HCT116 (cell line): Measurements from ENCODE around the gene S100Z. TPM values are rescaled to one million over a fixed set of nuclear protein-coding genes. Genes with fewer than 3 reads are reported as not detected.

Experiments used
- ATAC-seq: fragments of 200-7000 bp; cut with Tn5 transposase; 2 replicates; pipeline ENCODE4 v1.9.1; 2020; ENCODE audit warnings: mild to moderate bottlenecking, moderate library complexity
- BruUV-seq: library from RNA; stranded (reverse); fragments of 400-500 nt; replicated peaks from 2 replicates; lab custom pipeline; 2021; lab: Mats Ljungman, UMichigan
- CTCF ChIA-PET: fragments of 300-600 bp; sonication (Branson Sonifier 250); formaldehyde crosslinking; loops from one replicate; lab custom pipeline; 2021; ENCODE audit warnings: antibody characterized with exemption; lab: Charles Lee
- POLR2A ChIA-PET: fragments of 300-600, 350-600 bp; sonication (Branson Sonifier 250); formaldehyde crosslinking; loops from one replicate; lab custom pipeline; 2021; ENCODE audit warnings: antibody characterized with exemption; lab: Charles Lee
- RAD21 ChIA-PET, 2 experiments: fragments of 300-600 bp; sonication (Branson Sonifier 250); formaldehyde crosslinking; loops; one replicate each; lab custom pipeline; 2023; ENCODE audit warnings: low total read pairs in 2 of 2; ENCODE audit not compliant: uncharacterized antibody in 2 of 2, unreplicated experiment in 2 of 2, low non-redundant PET in 1 of 2; lab: Charles Lee
- DNase-seq: peaks from one replicate; pipeline ENCODE4 v3.0.0-alpha.2; 2010; ENCODE audit warnings: low read depth, low spot score
- H2AFZ ChIP-seq: fragments of 200-600 bp; shearing (Covaris generic), sonication (generic); 2 replicates; pipeline ENCODE4 v1.6.1; 2017; ENCODE audit warnings: low read depth, mixed run types, mixed read lengths, antibody characterized with exemption, low read length; ENCODE audit not compliant: poor library complexity, severe bottlenecking
- H3K27ac ChIP-seq: 2 replicates; pipeline ENCODE4 v1.5.1; 2012; ENCODE audit warnings: low read depth, low read length
- H3K27me3 ChIP-seq: fragments of 200-600 bp; sonication (generic); 2 replicates; pipeline ENCODE4 v1.6.1; 2016; ENCODE audit warnings: mixed run types, low read length, mixed read lengths; ENCODE audit not compliant: insufficient read depth
- H3K36me3 ChIP-seq, 2 experiments: fragments of 200-500 bp in 1 of 2; fragments of 200-600 bp in 1 of 2; sonication (Bioruptor generic) in 1 of 2; sonication (generic) in 1 of 2; 2 replicates each; pipeline versions ENCODE4 v1.5.1 to v1.6.1; 2014 to 2016; ENCODE audit warnings: low read length in 2 of 2, inconsistent platforms in 1 of 2, mixed read lengths in 1 of 2, mixed run types in 1 of 2; ENCODE audit not compliant: insufficient read depth in 2 of 2, control insufficient read depth in 1 of 2
- H3K4me1 ChIP-seq, 2 experiments: fragments of 200-600 bp in 1 of 2; sonication (generic) in 1 of 2; 2 replicates each; pipeline versions ENCODE4 v1.5.1 to v1.6.1; 2012 to 2017; ENCODE audit warnings: low read length in 2 of 2, inconsistent platforms in 1 of 2, mild to moderate bottlenecking in 1 of 2, mixed read lengths in 1 of 2, mixed run types in 1 of 2, moderate library complexity in 1 of 2; ENCODE audit not compliant: insufficient read depth in 2 of 2, control insufficient read depth in 1 of 2
- H3K4me2 ChIP-seq: fragments of 200-600 bp; sonication (generic); 2 replicates; pipeline ENCODE4 v1.6.1; 2017; ENCODE audit warnings: mixed run types, low read length, mixed read lengths
- H3K4me3 ChIP-seq, 2 experiments: fragments of 200-600 bp in 1 of 2; sonication (generic) in 1 of 2; replicated peaks in 1 of 2; 2 replicates each; pipeline ENCODE4 v1.5.1; 2011 to 2016; ENCODE audit warnings: low read length in 2 of 2, control low read depth in 1 of 2, low read depth in 1 of 2, mild to moderate bottlenecking in 1 of 2, mixed read lengths in 1 of 2, mixed run types in 1 of 2
- H3K79me2 ChIP-seq: fragments of 200-600 bp; sonication (generic); 2 replicates; pipeline ENCODE4 v1.6.1; 2017; ENCODE audit warnings: mild to moderate bottlenecking, mixed run types, low read length, moderate library complexity, mixed read lengths; ENCODE audit not compliant: insufficient read depth
- H3K9ac ChIP-seq: fragments of 200-600 bp; sonication (generic); 2 replicates; pipeline ENCODE4 v1.6.1; 2016; ENCODE audit warnings: low read length, mixed read lengths
- H3K9me2 ChIP-seq: fragments of 200-600 bp; sonication (generic), shearing (Covaris generic); 2 replicates; pipeline ENCODE4 v1.6.1; 2017; ENCODE audit warnings: mixed run types, mild to moderate bottlenecking, moderate library complexity; ENCODE audit not compliant: insufficient read depth
- H3K9me3 ChIP-seq, 2 experiments: fragments of 200-500 bp in 1 of 2; fragments of 200-600 bp in 1 of 2; sonication (Bioruptor generic) in 1 of 2; sonication (generic) in 1 of 2; 2 replicates each; pipeline ENCODE4 v1.6.1; 2014 to 2017; ENCODE audit warnings: low read length in 2 of 2, mixed read lengths in 2 of 2, inconsistent platforms in 1 of 2, low read depth in 1 of 2, mild to moderate bottlenecking in 1 of 2, mixed run types in 1 of 2, moderate library complexity in 1 of 2; ENCODE audit not compliant: control insufficient read depth in 1 of 2, insufficient read depth in 1 of 2
- H4K20me1 ChIP-seq: fragments of 200-600 bp; sonication (generic), shearing (Covaris generic); 2 replicates; pipeline ENCODE4 v1.6.1; 2017; ENCODE audit warnings: mixed run types, mild to moderate bottlenecking, moderate library complexity; ENCODE audit not compliant: insufficient read depth
- ATF3 ChIP-seq: IDR thresholded peaks from 2 replicates; pipeline ENCODE4 v1.6.1; 2012
- CBX3 ChIP-seq: IDR thresholded peaks from 2 replicates; pipeline ENCODE4 v1.6.1; 2012; ENCODE audit warnings: low read depth
- CEBPB ChIP-seq: IDR thresholded peaks from 2 replicates; pipeline ENCODE4 v1.6.1; 2012; ENCODE audit warnings: low read depth
- CTCF ChIP-seq, 3 experiments: fragments of 200-600 bp in 1 of 3; sonication (generic) in 1 of 3; IDR thresholded peaks in 2 of 3; conservative IDR thresholded peaks in 1 of 3; 2 replicates each; pipeline ENCODE4 v1.5.1; 2012 to 2017; ENCODE audit warnings: low read depth in 2 of 3, low read length in 2 of 3, antibody characterized with exemption in 1 of 3, borderline replicate concordance in 1 of 3, control low read depth in 1 of 3, mild to moderate bottlenecking in 1 of 3, mixed read lengths in 1 of 3, mixed run types in 1 of 3, moderate library complexity in 1 of 3; ENCODE audit not compliant: insufficient read depth in 1 of 3
- EGR1 ChIP-seq: IDR thresholded peaks from 2 replicates; pipeline ENCODE4 v1.6.1; 2012; ENCODE audit warnings: low read depth
- ELF1 ChIP-seq: IDR thresholded peaks from 2 replicates; pipeline ENCODE4 v1.6.1; 2012; ENCODE audit warnings: low read depth, borderline replicate concordance
- EZH2 ChIP-seq: fragments of 200-600 bp; sonication (generic); IDR thresholded peaks from 2 replicates; pipeline ENCODE4 v1.6.1; 2017; ENCODE audit warnings: antibody characterized with exemption, mixed run types
- RAD21 ChIP-seq: IDR thresholded peaks from 2 replicates; pipeline ENCODE4 v1.6.1; 2012; ENCODE audit warnings: low read depth, mild to moderate bottlenecking
- REST ChIP-seq: IDR thresholded peaks from 2 replicates; pipeline ENCODE4 v1.6.1; 2012; ENCODE audit warnings: low read depth
- SIN3A ChIP-seq: IDR thresholded peaks from 2 replicates; pipeline ENCODE4 v1.6.1; 2012; ENCODE audit warnings: low read depth
- SRF ChIP-seq: IDR thresholded peaks from 2 replicates; pipeline ENCODE4 v1.6.1; 2012; ENCODE audit warnings: low read depth
- YY1 ChIP-seq: IDR thresholded peaks from 2 replicates; pipeline ENCODE4 v1.6.1; 2011; ENCODE audit warnings: low read length, low read depth, moderate library complexity, mild to moderate bottlenecking; ENCODE audit not compliant: insufficient replicate concordance; ENCODE audit errors: extremely low read depth
- ZBTB33 ChIP-seq: IDR thresholded peaks from 2 replicates; pipeline ENCODE4 v1.6.1; 2011; ENCODE audit warnings: mild to moderate bottlenecking, low read length, moderate library complexity; ENCODE audit not compliant: insufficient replicate concordance; ENCODE audit errors: extremely low read depth
- ZFX ChIP-seq: fragments of 450-650 bp; IDR thresholded peaks from 2 replicates; pipeline ENCODE4 v1.6.1; 2017
- ZNF274 ChIP-seq: fragments of 200-500 bp; sonication (Bioruptor generic); IDR thresholded peaks from 2 replicates; pipeline ENCODE4 v1.6.1; 2014; ENCODE audit warnings: mild to moderate bottlenecking, low read depth, low read length, inconsistent platforms
- intact Hi-C: fragments of 100-400 bp; cut with micrococcal nuclease; formaldehyde crosslinking; loops from 2 replicates; pipeline ENCODE4 v1.10.0; 2022
- total RNA-seq: library from RNA; stranded (reverse); gene quantifications from one replicate; pipeline ENCODE4 v1.2.1, GENCODE V29; 2021; ENCODE audit not compliant: unreplicated experiment

The S100Z gene
- total RNA-seq, 1 experiment from 2014 or later = not detected

GRCh38 chr5:76845890-76846289, 3.9 kb upstream of the S100Z start:
- Histone ChIP-seq H4K20me1 (no peaks in the 10 kb centered on the region), H3K4me3 (no peak overlapping the region), H3K9me3 (no peaks in the 10 kb centered on the region), H3K9me2 (no peaks in the 10 kb centered on the region), H3K4me2 (no peak overlapping the region), H2AFZ (no peak overlapping the region), H3K4me1 (peaks cover 9 to 21% of the 10 kb centered on the region in 2 experiments; a peak in 2 of 4 replicates), H3K9ac (no peak overlapping the region), H3K27ac (no peak overlapping the region), H3K79me2 (no peaks in the 10 kb centered on the region), H3K36me3 (no peaks in the 10 kb centered on the region), H3K27me3 (no peaks in the 10 kb centered on the region)
- no peak for ATAC-seq
- TF ChIP-seq ZFX (no peak), CBX3 (no peak), ELF1 (no peak), ATF3 (no peak), CTCF (IDR thresholded peaks at IDR 0.05 in 2 of 3, conservative IDR thresholded peaks at IDR 0.05 in 1 of 3; ENCODE audit: borderline replicate concordance in 1 of 3, insufficient read depth in 1 of 3, low read depth in 2 of 3, low read length in 2 of 3) (no peak), ZBTB33 (no peak), EGR1 (no peak), CEBPB (no peak), RAD21 (no peak), YY1 (no peak), REST (no peak), EZH2 (no peak), SRF (no peak), ZNF274 (no peak), SIN3A (no peak)
- DNase-seq = no peak
- BruUV-seq = no TSS peak
- intact Hi-C loops = no loop called here
- ChIA-PET POLR2A (interaction anchor here (1.0 kb wide), 1 partner anchor 27 kb away, joined by 3 read pairs; the partner anchor contains the start of gene F2RL1), CTCF (no interaction called here), RAD21 (no interaction called here)
